Urinary bladder (tissue), 4 donors: ENCODE data around the gene STXBP6. TPM values are rescaled to one million over a fixed set of nuclear protein-coding genes. Genes with fewer than 3 reads are reported as not detected.
A peak's percentile ranks its signal among the peaks of the same experiment; 100 is the strongest.

Experiments
- DNase-seq: peaks from one replicate; pipeline ENCODE4 v3.0.0-alpha.2; 2015; ENCODE audit errors: extremely low spot score
- H3K27ac ChIP-seq: one replicate; pipeline ENCODE4 v1.5.1; 2013; ENCODE audit warnings: low read depth, mild to moderate bottlenecking, moderate library complexity
- H3K36me3 ChIP-seq: one replicate; pipeline ENCODE4 v1.6.1; 2013; ENCODE audit warnings: mild to moderate bottlenecking, moderate library complexity; ENCODE audit not compliant: insufficient read depth
- H3K4me1 ChIP-seq: one replicate; pipeline ENCODE4 v1.6.1; 2013; ENCODE audit warnings: mild to moderate bottlenecking, moderate library complexity; ENCODE audit not compliant: insufficient read depth
- H3K4me3 ChIP-seq: one replicate; pipeline ENCODE4 v1.5.1; 2013; ENCODE audit warnings: low read depth, low read length
- WGBS: extraction: QIAGEN DNeasy Blood & Tissue Kit; methylation state at CpG from one replicate; pipeline ENCODE4 v1.1.7; 2013; 5-methylcytosine and 5-hydroxymethylcytosine counted together
- polyA plus RNA-seq: library from polyadenylated mRNA; stranded (reverse); fragments of 200-250 nt; gene quantifications from one replicate; pipeline ENCODE4 v1.2.3, GENCODE V29; 2013
- total RNA-seq: library from RNA; depleted of rRNA; stranded (reverse); fragments of >200 nt; gene quantifications from one replicate; pipeline ENCODE4 v1.2.3, GENCODE V29; 2014
- donor health status: healthy with polysubstance abuse.
- donor health status: healthy.

STXBP6 gene
- 42.9 TPM for total RNA-seq
- 25.1 TPM for polyA plus RNA-seq

DNA sequence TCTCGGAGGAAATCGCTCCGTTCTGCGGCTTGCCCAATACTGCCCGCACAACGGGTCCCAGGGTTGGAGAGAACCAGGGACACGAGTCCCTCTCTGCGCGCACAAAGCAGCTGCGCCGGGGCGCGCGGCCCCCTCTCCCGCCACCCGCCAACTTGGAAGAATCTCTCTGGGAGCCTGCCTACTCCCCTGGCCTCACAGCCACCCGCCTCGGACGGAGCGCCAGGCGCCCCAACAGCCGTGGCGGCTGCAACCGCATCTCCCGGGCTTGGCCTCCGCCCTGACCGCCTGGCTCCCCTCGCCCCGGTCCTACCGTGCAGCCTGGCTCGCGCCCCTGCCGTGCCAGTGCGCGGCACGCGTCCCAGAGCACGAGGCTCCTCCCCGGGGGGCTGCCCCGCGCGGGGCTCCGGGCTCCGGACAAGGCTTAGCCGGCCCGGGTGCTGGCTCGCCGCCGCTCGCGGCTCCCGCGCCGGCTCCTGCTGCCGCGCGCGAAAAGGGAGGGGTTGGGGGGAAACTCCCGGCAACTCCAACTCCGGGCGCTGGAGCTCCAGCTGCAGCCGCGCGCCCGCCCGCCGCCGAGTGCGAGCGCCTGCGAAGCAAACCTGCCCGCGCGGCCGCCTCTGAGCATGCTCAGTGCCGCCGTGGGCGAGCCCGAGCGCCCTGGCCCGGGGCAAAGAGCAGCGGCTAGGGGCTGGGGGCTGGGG, at the start of gene STXBP6:
Gene STXBP6 (minus strand): TSS at position 580 of the 701 bp plus-strand sequence. CDS start 75,329 bp downstream, outside the sequence.
- no peak for DNase-seq
- under 1% methylated on average over 82 of the region's 82 CpGs for WGBS
- Histone ChIP-seq H3K27ac (peak within 1 kb of the TSS; percentile 16), H3K4me3 (peak within 1 kb of the TSS; percentile 82), H3K4me1 (no peaks in the 10 kb centered on the region), H3K36me3 (no peaks in the 10 kb centered on the region)

DNA sequence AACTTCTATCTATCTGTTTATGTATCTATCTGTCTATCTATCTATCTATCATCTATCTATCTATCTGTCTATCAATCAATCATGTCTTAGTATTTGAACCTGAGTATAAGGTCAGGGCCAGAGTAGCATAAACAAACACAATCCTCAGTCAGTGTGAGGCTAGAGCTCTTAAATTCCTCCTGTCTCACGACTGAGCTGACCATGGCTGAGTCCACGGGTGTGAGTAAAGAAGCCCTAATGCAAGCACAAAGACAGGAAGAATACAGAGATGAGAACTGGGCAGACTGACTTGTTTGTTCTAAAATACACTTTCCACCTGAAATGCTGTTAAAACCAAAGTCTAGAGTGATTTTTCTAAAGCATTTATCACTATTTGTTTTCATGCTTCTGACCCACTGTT, 47.2 kb upstream of the STXBP6 start:
- no peak overlapping the region for H3K27ac ChIP-seq
- no peak for DNase-seq
- no peak overlapping the region for H3K4me3 ChIP-seq
- H3K36me3 ChIP-seq = no peaks in the 10 kb centered on the region
- 33% methylated on average over 2 of the region's 2 CpGs for WGBS
- no peaks in the 10 kb centered on the region for H3K4me1 ChIP-seq

GRCh38 chr14:25095736-25096437, 45.9 kb upstream of the STXBP6 start:
- DNase-seq = no peak
- Histone ChIP-seq H3K36me3 (no peaks in the 10 kb centered on the region), H3K27ac (no peak overlapping the region), H3K4me1 (no peaks in the 10 kb centered on the region), H3K4me3 (no peak overlapping the region)
- 51% methylated on average over 5 of the region's 5 CpGs for WGBS

GRCh38 chr14:25094171-25094907, 44.4 kb upstream of the STXBP6 start:
- WGBS = 83% methylated on average over 9 of the region's 9 CpGs
- no peaks in the 10 kb centered on the region for H3K36me3 ChIP-seq
- no peaks in the 10 kb centered on the region for H3K4me1 ChIP-seq
- no peak for DNase-seq
- no peak overlapping the region for H3K27ac ChIP-seq
- no peak overlapping the region for H3K4me3 ChIP-seq

DNA sequence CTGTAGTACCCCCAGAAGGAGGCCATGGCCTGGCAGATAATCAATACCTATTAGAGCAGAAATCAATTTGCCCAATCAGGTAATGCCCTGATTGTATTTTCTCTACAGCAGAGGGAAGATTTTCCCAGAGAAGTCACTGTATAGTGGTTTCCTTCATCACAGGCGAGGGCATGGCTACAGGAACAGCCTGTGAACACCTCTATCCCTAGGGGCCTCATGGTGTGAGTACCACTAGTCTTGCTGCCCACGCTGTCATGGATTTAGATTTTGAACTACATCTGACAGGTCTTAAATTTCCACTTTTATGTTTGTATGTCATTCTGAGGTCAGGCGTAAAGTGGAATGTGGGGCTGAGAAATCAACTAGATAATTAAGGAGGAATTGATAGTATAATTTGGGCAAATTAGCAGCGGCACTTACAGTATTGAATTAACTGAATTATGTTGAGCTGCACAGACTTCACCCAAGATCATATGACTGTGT, 42.4 kb upstream of the STXBP6 start:
- WGBS = 93% methylated on average over 4 of the region's 4 CpGs
- no peaks in the 10 kb centered on the region for H3K4me1 ChIP-seq

GRCh38 chr14:25090716-25091454, 40.9 kb upstream of the STXBP6 start:
- peak; percentile 51 for DNase-seq
- Histone ChIP-seq H3K27ac (no peak overlapping the region), H3K36me3 (no peaks in the 10 kb centered on the region), H3K4me3 (no peak overlapping the region), H3K4me1 (no peaks in the 10 kb centered on the region)
- 42% methylated on average over 3 of the region's 3 CpGs for WGBS

More for the DNA sequence above, 42.4 kb upstream of the STXBP6 start:
- H3K36me3 ChIP-seq = no peaks in the 10 kb centered on the region
- no peak for DNase-seq
- H3K4me3 ChIP-seq = no peak overlapping the region
- no peak overlapping the region for H3K27ac ChIP-seq

GRCh38 chr14:25090256-25090655, 40.3 kb upstream of the STXBP6 start:
- WGBS = 23% methylated on average over 2 of the region's 2 CpGs

DNA sequence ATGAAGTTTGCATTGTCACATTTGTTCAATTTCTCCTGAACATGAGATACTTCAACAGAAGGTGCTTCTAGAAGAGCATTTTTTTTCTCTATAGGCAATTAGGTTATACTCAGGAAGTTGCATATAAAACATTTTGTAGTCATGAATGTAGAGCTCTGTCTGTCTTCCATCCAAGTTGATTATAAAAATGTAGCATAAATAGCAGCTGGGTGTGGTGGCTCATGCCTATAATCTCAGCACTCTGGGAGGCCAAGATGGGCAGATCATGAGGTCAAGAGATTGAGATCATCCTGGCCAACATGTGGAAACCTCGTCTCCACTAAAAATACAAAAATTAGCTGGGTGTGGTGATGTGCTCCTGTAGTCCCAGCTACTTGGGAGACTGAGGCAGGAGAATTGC, 39.5 kb upstream of the STXBP6 start:
- Histone ChIP-seq H3K27ac (no peak overlapping the region), H3K36me3 (no peaks in the 10 kb centered on the region), H3K4me1 (no peaks in the 10 kb centered on the region), H3K4me3 (no peak overlapping the region)
- WGBS = 21% methylated on average over 1 of the region's 1 CpG
- no peak for DNase-seq

More at GRCh38 chr14:25090256-25090655, 40.3 kb upstream of the STXBP6 start:
- H3K36me3 ChIP-seq = no peaks in the 10 kb centered on the region
- H3K4me3 ChIP-seq = no peak overlapping the region
- DNase-seq = no peak
- H3K27ac ChIP-seq = no peak overlapping the region
- H3K4me1 ChIP-seq = no peaks in the 10 kb centered on the region

DNA sequence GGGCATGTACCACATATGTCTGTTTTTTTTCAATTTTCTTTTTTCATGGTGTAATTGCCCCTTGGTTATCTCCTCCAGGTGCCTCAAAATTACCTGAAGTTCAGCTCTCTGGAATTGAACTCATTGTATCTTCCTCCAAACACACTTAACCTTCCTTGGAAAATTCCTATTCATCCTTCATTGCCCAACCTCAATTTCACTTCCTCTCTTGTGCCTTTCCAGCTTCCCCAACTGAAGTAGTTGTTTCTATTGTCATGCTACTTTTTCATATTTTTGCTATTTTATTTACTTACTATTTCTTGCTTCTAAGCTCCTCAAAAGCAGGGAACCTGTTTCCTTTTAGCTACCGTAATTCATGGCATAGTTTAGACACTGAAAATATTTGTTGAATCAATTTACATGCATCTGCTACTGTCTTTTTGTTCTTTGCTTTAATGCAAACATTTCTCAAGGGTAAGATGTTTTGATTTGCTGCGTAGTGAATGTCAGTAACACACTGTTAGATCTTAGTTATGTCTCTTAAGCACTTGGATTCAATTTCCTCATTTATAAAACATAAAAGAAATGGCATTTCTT, 37.0 kb upstream of the STXBP6 start:
- H3K27ac ChIP-seq = no peak overlapping the region
- WGBS = 75% methylated on average over 2 of the region's 2 CpGs
- no peaks in the 10 kb centered on the region for H3K36me3 ChIP-seq
- no peaks in the 10 kb centered on the region for H3K4me1 ChIP-seq
- no peak for DNase-seq
- H3K4me3 ChIP-seq = no peak overlapping the region

GRCh38 chr14:25086081-25086480, 36.1 kb upstream of the STXBP6 start:
- DNase-seq = no peak
- Histone ChIP-seq H3K27ac (no peak overlapping the region), H3K4me3 (no peak overlapping the region), H3K4me1 (no peaks in the 10 kb centered on the region), H3K36me3 (no peaks in the 10 kb centered on the region)
- 58% methylated on average over 6 of the region's 6 CpGs for WGBS

DNA sequence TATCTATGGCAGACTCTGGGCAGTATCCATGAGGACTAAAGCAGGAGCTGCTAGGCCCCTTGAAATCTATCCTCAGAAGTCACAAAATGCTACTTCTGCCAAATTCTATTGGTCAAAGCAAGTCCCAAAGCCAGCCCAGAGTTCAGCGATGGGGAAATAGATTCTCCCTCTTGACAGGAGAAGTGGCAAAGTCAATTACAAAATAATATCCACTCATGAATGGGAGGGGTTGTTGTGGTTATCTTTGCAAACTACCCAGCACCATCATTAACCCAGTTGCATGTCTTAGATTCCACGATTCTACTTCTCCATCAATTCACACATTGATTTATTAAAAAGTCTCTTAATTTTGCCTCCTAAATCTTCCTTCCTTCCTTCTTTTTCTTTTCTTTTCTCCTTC, 30.7 kb upstream of the STXBP6 start:
- WGBS = 95% methylated on average over 2 of the region's 2 CpGs
- DNase-seq = no peak
- H3K4me3 ChIP-seq = no peak overlapping the region

GRCh38 chr14:25079311-25079710, 29.4 kb upstream of the STXBP6 start:
- 98% methylated on average over 1 of the region's 1 CpG for WGBS
- Histone ChIP-seq H3K4me1 (no peaks in the 10 kb centered on the region), H3K27ac (no peak overlapping the region), H3K36me3 (no peaks in the 10 kb centered on the region), H3K4me3 (no peak overlapping the region)
- no peak for DNase-seq

More for the DNA sequence above, 30.7 kb upstream of the STXBP6 start:
- Histone ChIP-seq H3K4me1 (no peaks in the 10 kb centered on the region), H3K27ac (no peak overlapping the region), H3K36me3 (no peaks in the 10 kb centered on the region)
